ENCODE measurements around the gene BRWD1. TPM values are rescaled to one million over a fixed set of nuclear protein-coding genes. Genes with fewer than 3 reads are reported as not detected.
A peak's percentile ranks its signal among the peaks of the same experiment; 100 is the strongest.
"Not testable (repeated sequence)": the region's sequence is repeated elsewhere in the genome, so short reads cannot be mapped to it uniquely, and the experiment has no call there.

Gene BRWD1
- total RNA-seq, 2 experiments from 2014 or later = 28.7 to 29.4 TPM

DNA sequence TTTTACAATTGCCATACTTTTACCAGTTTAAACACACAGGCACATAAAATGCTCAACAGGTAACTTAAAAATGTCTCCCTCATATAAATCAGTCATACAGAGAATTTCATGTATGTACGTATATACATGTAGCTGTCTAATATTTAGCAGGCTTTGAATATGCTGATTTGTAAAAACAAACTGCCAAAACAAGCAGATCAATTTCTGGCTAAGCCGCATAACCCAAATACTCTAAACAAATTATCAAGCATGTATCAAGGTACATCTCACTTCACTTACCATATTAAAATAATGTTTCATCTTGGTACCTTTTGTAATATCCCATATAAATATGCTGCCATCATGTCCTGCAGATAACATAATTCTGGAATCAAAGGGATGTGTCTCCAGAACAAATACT is 43.8 kb downstream of the BRWD1 start:
- no peak overlapping the region for H3K4me3 Mint-ChIP-seq
- ChIA-PET POLR2A (no interaction called here), CTCF (interaction anchor here (1.0 kb wide), 1 partner anchor 172 kb away, joined by 4 read pairs; no protein-coding TSS in a partner anchor)
- intact Hi-C loops (cut with micrococcal nuclease) = no loop called here
- peaks cover 36% of the 10 kb centered on the region for H3K36me3 Mint-ChIP-seq
- no peak overlapping the region for H3K27ac Mint-ChIP-seq
- DNase-seq = no peak
- H3K27me3 Mint-ChIP-seq = no peaks in the 10 kb centered on the region
- H3K4me1 Mint-ChIP-seq (ENCODE audit: low read depth) = no peaks in the 10 kb centered on the region
- no peaks in the 10 kb centered on the region for H3K9me3 Mint-ChIP-seq

- H3K27me3 Mint-ChIP-seq = no peaks in the 10 kb centered on the region
- H3K27ac Mint-ChIP-seq = no peak overlapping the region
- peaks cover 37% of the 10 kb centered on the region for H3K36me3 Mint-ChIP-seq
- POLR2A ChIA-PET = no interaction called here
- no peak for DNase-seq
- no peaks in the 10 kb centered on the region for H3K9me3 Mint-ChIP-seq
- CTCF ChIA-PET = interaction anchor here (1.4 kb wide), 1 partner anchor 175 kb away, joined by 3 read pairs; no protein-coding TSS in a partner anchor
- H3K4me3 Mint-ChIP-seq = no peak overlapping the region
- intact Hi-C loops (cut with micrococcal nuclease) = no loop called here
- peaks cover 4% of the 10 kb centered on the region for H3K4me1 Mint-ChIP-seq (ENCODE audit: low read depth)
Observed at GRCh38 chr21:39265603-39266002, 47.8 kb downstream of the BRWD1 start.

GRCh38 chr21:39263372-39263771 is 50.1 kb downstream of the BRWD1 start:
- Mint-ChIP-seq H3K4me1 (ENCODE audit: low read depth) (peaks cover 4% of the 10 kb centered on the region), H3K27ac (no peak overlapping the region), H3K9me3 (no peaks in the 10 kb centered on the region), H3K27me3 (no peaks in the 10 kb centered on the region), H3K36me3 (peaks cover 33% of the 10 kb centered on the region), H3K4me3 (no peak overlapping the region)
- intact Hi-C loops (cut with micrococcal nuclease) = no loop called here
- DNase-seq = no peak
- ChIA-PET POLR2A (no interaction called here), CTCF (no interaction called here)

- intact Hi-C loops (cut with micrococcal nuclease) = no loop called here
- Mint-ChIP-seq H3K36me3 (peaks cover 25% of the 10 kb centered on the region), H3K27ac (no peak overlapping the region), H3K9me3 (no peaks in the 10 kb centered on the region), H3K27me3 (no peaks in the 10 kb centered on the region), H3K4me3 (no peak overlapping the region), H3K4me1 (ENCODE audit: low read depth) (peaks cover under 1% of the 10 kb centered on the region)
- ChIA-PET POLR2A (no interaction called here), CTCF (no interaction called here)
- DNase-seq = no peak
Observed at GRCh38 chr21:39258207-39258606, 55.2 kb downstream of the BRWD1 start.

DNA sequence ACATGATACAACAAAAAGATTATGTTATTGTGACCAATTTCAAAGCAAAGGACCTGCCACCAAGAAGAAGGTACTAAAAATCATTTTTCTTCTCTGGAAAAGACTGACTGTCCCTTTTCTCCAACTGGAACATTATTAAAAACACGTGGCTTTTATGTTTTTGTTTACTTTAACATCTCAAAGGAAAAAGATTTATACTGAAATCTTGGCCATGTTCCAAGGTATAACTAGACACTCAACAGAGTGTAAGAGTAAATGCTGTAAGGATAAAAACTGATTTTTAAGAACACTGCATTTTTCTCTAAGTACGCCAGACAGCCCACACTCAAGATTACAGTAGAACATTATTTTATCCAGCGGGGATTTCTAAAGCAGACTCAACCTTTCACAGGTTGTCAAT is 62.1 kb downstream of the BRWD1 start:
- POLR2A ChIA-PET = interaction anchor here (0.7 kb wide), 1 partner anchor 57 kb away, joined by 6 read pairs; no protein-coding TSS in a partner anchor
- CTCF ChIA-PET = no interaction called here
- no peak overlapping the region for H3K27ac Mint-ChIP-seq

DNA sequence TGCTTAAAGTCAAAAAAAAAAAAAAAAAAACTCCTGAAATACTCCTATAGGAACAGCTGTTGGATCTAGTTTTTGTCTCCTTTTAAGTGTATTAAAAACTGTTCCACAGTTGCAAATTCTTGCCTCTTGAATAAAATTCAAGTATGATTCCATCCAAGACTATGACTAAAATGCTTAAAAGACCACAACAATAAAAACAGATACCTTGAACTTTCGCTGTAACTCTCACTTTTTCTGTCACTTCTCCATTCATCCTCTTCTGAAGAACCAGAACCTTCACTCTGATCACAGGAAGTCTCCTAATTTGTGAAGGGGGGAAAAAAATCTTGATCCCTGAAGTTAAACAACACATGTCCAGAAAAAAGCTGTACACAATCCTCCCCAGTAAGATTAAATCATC is 75.2 kb downstream of the BRWD1 start:
- peaks cover 16% of the 10 kb centered on the region for H3K4me1 Mint-ChIP-seq (ENCODE audit: low read depth)
- H3K9me3 Mint-ChIP-seq = no peaks in the 10 kb centered on the region
- H3K4me3 Mint-ChIP-seq = no peak overlapping the region
- no peaks in the 10 kb centered on the region for H3K27me3 Mint-ChIP-seq
- peaks cover 41% of the 10 kb centered on the region for H3K36me3 Mint-ChIP-seq
- intact Hi-C loops (cut with micrococcal nuclease) = no loop called here
- ChIA-PET CTCF (no interaction called here), POLR2A (no interaction called here)
- H3K27ac Mint-ChIP-seq = peak overlapping the region; percentile 47
- no peak for DNase-seq

More for the DNA sequence above, 62.1 kb downstream of the BRWD1 start:
- no peak for DNase-seq
- Mint-ChIP-seq H3K4me3 (no peak overlapping the region), H3K9me3 (no peaks in the 10 kb centered on the region), H3K27me3 (no peaks in the 10 kb centered on the region), H3K4me1 (ENCODE audit: low read depth) (no peaks in the 10 kb centered on the region), H3K36me3 (peaks cover 15% of the 10 kb centered on the region)
- intact Hi-C loops (cut with micrococcal nuclease) = no loop called here

DNA sequence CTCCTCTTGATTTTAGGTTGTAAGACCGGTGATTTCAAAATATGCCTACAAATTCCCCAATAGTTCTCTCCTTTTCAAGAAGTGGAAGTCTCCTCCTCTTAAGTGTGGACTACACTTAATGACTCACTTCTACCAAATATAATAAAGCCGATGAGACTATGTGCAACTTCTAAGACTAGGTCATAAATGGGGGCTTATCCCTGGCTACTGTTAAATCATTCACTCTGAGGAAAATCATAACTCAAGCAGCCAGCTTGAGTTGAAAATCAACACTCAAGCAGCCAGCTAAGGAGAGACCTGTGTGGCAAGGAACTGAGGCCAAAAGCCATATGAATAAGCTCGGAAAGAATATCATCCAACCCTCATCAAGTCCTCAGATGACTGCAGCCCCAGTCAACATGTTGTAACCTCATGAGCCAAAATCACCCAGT is 80.6 kb downstream of the BRWD1 start:
- no peaks in the 10 kb centered on the region for H3K9me3 Mint-ChIP-seq
- peaks cover 36% of the 10 kb centered on the region for H3K36me3 Mint-ChIP-seq
- POLR2A ChIA-PET = interaction anchor here (1.2 kb wide), 1 partner anchor 28 kb away, joined by 3 read pairs; no protein-coding TSS in a partner anchor

DNA sequence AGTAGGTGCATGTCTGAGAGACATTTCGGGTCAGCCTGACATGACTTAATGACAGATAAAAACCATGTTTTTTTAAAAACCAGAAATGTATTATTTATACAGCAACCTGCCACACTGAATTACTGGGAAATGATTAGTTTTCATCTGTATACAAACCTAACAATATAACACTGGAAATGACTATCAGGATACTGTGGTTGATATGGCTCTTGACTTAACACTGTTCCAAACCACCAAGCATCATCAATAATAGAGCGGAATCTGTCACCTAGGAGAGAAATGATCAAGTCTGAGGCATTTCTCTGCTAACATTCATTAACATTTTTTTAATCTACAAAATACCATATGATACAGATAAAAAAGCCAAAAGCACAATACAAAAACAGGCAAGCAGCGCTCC is 88.5 kb downstream of the BRWD1 start:
- CTCF ChIA-PET = no interaction called here
- Mint-ChIP-seq H3K9me3 (no peaks in the 10 kb centered on the region), H3K27me3 (no peaks in the 10 kb centered on the region), H3K27ac (no peak overlapping the region), H3K36me3 (peaks cover 44% of the 10 kb centered on the region), H3K4me3 (no peak overlapping the region), H3K4me1 (ENCODE audit: low read depth) (peaks cover 8% of the 10 kb centered on the region)
- no peak for DNase-seq
- intact Hi-C loops (cut with micrococcal nuclease) = no loop called here
- POLR2A ChIA-PET = no interaction called here

More for the DNA sequence above, 80.6 kb downstream of the BRWD1 start:
- H3K27ac Mint-ChIP-seq = no peak overlapping the region
- peaks cover 2% of the 10 kb centered on the region for H3K4me1 Mint-ChIP-seq (ENCODE audit: low read depth)
- H3K27me3 Mint-ChIP-seq = no peaks in the 10 kb centered on the region
- intact Hi-C loops (cut with micrococcal nuclease) = no loop called here
- no peak overlapping the region for H3K4me3 Mint-ChIP-seq
- no peak for DNase-seq
- CTCF ChIA-PET = no interaction called here

DNA sequence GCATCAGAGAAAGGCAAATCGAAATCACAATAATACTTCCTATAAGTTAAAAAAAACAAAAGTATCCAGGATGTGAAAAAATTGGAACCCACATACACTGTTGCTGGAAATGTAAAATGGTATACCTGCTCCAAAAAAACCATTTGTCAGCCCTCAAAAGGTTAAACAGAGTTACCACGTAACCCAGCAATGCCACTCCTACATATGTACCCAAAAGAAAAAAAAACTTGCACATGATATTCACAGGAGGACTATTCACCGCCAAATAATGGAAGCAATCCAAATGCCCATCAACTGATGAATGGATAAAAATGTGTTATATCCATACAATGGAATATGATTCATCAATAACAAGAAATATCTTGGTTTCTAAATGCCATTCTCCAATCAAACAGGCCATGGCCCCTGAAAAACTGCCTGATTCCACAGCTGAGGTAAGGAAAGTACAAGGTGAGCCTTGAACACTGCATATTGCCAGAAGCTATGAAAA is 91.4 kb downstream of the BRWD1 start:
- no peaks in the 10 kb centered on the region for H3K9me3 Mint-ChIP-seq
- no peak overlapping the region for H3K27ac Mint-ChIP-seq
- ChIA-PET CTCF (no interaction called here), POLR2A (no interaction called here)
- peaks cover 15% of the 10 kb centered on the region for H3K4me1 Mint-ChIP-seq (ENCODE audit: low read depth)
- H3K36me3 Mint-ChIP-seq = peaks cover 47% of the 10 kb centered on the region
- no peak for DNase-seq
- no peaks in the 10 kb centered on the region for H3K27me3 Mint-ChIP-seq
- intact Hi-C loops (cut with micrococcal nuclease) = no loop called here
- H3K4me3 Mint-ChIP-seq = no peak overlapping the region

- H3K27me3 Mint-ChIP-seq = no peaks in the 10 kb centered on the region
Observed at GRCh38 chr21:39221282-39221996, 92.0 kb downstream of the BRWD1 start.

DNA sequence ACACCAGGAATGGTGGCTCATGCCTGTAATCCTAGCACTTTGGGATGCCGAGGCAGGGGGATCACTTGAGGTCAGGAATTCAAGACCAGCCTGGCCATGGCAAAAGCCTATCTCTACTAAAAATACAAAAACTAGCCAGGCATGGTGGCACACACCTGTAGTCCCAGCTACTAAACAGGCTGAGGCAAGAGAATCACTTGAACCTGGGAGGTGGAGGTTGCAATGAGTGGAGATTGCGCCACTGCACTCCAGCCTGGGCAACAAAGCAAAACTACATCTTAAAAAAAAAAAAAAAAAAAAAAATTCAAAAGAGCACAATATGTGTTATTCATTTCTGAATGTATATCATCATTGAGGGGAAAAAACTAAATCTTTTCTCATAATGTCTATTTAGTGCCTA is 92.6 kb downstream of the BRWD1 start:
- H3K27me3 Mint-ChIP-seq; H3K9me3 Mint-ChIP-seq; H3K4me3 Mint-ChIP-seq; CTCF ChIA-PET; DNase-seq; intact Hi-C loops (cut with micrococcal nuclease); H3K27ac Mint-ChIP-seq; POLR2A ChIA-PET: not testable (repeated sequence)
- H3K4me1 Mint-ChIP-seq (ENCODE audit: low read depth) = peaks cover 15% of the 10 kb centered on the region
- peaks cover 42% of the 10 kb centered on the region for H3K36me3 Mint-ChIP-seq

More at GRCh38 chr21:39221282-39221996, 92.0 kb downstream of the BRWD1 start:
- Mint-ChIP-seq H3K4me3 (no peak overlapping the region), H3K27ac (peak overlapping the region; percentile 33), H3K36me3 (peaks cover 45% of the 10 kb centered on the region), H3K9me3 (no peaks in the 10 kb centered on the region), H3K4me1 (ENCODE audit: low read depth) (peaks cover 15% of the 10 kb centered on the region)
- CTCF ChIA-PET = no interaction called here
- DNase-seq = no peak
- intact Hi-C loops (cut with micrococcal nuclease) = no loop called here
- POLR2A ChIA-PET = no interaction called here

- Mint-ChIP-seq H3K36me3 (peaks cover 44% of the 10 kb centered on the region), H3K4me3 (no peak overlapping the region), H3K9me3 (no peaks in the 10 kb centered on the region), H3K27me3 (no peaks in the 10 kb centered on the region), H3K4me1 (ENCODE audit: low read depth) (peaks cover 15% of the 10 kb centered on the region), H3K27ac (no peak overlapping the region)
- ChIA-PET CTCF (interaction anchor here (0.9 kb wide), 1 partner anchor 15 kb away, joined by 3 read pairs; no protein-coding TSS in a partner anchor), POLR2A (no interaction called here)
- DNase-seq = peak; percentile 16
- intact Hi-C loops (cut with micrococcal nuclease) = no loop called here
Observed at GRCh38 chr21:39220150-39220549, 93.3 kb downstream of the BRWD1 start.

- no peak for DNase-seq
- ChIA-PET CTCF (no interaction called here), POLR2A (no interaction called here)
- H3K27me3 Mint-ChIP-seq = no peaks in the 10 kb centered on the region
- H3K9me3 Mint-ChIP-seq = no peaks in the 10 kb centered on the region
- H3K4me3 Mint-ChIP-seq = no peak overlapping the region
- intact Hi-C loops (cut with micrococcal nuclease) = no loop called here
- H3K27ac Mint-ChIP-seq = no peak overlapping the region
- peaks cover 13% of the 10 kb centered on the region for H3K4me1 Mint-ChIP-seq (ENCODE audit: low read depth)
- peaks cover 36% of the 10 kb centered on the region for H3K36me3 Mint-ChIP-seq
Observed at GRCh38 chr21:39218082-39218409, 95.4 kb downstream of the BRWD1 start.

All from activated CD4-positive, alpha-beta memory T cell treated with anti-CD3 and anti-CD28 coated beads for 36 hours (primary cell).